ENCODE measurements around the gene COPS6. TPM values are rescaled to one million over a fixed set of nuclear protein-coding genes. Genes with fewer than 3 reads are reported as not detected.

Gene COPS6
- total and polyA plus RNA-seq, 7 donors: 58.4 to 91.3 (median 80.2) TPM

DNA sequence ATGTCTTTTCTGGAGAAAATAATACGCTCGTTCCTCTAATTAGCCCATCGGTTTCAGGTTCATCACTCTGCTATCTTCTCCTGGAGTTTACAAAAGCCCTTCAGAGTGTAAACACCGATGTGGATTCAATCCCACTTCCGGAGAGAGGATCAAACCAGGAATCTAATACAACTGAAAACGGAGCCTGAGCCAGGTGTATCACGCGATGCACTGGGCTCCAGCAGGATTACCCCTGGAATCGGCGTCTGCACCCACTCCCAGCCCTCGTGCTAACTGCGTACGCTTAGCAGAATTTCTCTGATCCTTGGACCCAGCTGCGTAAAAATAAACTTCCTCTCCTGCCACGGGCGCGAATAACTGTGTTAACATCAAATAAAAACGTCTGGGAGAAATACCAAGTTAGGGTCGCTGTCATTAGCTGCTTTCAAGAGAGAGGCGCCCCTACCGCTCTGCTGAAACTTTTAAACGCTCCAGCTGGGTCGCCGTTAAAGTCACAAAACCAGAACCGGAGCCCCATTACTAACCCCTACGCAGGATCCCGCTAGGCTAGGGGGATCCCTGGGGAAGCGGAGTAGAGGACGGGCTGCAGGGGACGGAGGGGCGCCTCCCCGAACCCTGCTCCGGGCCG is 7.7 kb upstream of the COPS6 start:
- Histone ChIP-seq H3K9me3 (no peaks in the 10 kb centered on the region), H3K36me3 (peaks cover 9 to 37% (median 18%) of the 10 kb centered on the region in 4 donors), H3K27me3 (no peaks in the 10 kb centered on the region), H3K27ac (peak overlapping the region; percentile 88 to 89 (median 89)), H3K4me1 (peaks cover 0 to 49% (median 42%) of the 10 kb centered on the region in 4 donors), H3K4me3 (peak overlapping the region; percentile 85 to 96 (median 89))
- WGBS, 2 donors: 1% methylated on average over 34 of the region's 34 CpGs
- TF ChIP-seq POLR2A (IDR thresholded peaks at IDR 0.05) (no peak), EP300 (IDR thresholded peaks at IDR 0.05) (no peak), POLR2AphosphoS5 (IDR thresholded peaks at IDR 0.05) (no peak)
- TF ChIP-seq, protein P1, sequence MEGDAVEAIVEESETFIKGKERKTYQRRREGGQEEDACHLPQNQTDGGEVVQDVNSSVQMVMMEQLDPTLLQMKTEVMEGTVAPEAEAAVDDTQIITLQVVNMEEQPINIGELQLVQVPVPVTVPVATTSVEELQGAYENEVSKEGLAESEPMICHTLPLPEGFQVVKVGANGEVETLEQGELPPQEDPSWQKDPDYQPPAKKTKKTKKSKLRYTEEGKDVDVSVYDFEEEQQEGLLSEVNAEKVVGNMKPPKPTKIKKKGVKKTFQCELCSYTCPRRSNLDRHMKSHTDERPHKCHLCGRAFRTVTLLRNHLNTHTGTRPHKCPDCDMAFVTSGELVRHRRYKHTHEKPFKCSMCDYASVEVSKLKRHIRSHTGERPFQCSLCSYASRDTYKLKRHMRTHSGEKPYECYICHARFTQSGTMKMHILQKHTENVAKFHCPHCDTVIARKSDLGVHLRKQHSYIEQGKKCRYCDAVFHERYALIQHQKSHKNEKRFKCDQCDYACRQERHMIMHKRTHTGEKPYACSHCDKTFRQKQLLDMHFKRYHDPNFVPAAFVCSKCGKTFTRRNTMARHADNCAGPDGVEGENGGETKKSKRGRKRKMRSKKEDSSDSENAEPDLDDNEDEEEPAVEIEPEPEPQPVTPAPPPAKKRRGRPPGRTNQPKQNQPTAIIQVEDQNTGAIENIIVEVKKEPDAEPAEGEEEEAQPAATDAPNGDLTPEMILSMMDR (IDR thresholded peaks at IDR 0.05): no peak
- no peak for DNase-seq
- intact Hi-C loops (cut with DNase I): loop anchor here (1.0 to 10.0 kb wide), 5 partner anchors 14 to 166 kb away; partner anchors contain the start of genes TRIM4, ZKSCAN1 and ZSCAN21

DNA sequence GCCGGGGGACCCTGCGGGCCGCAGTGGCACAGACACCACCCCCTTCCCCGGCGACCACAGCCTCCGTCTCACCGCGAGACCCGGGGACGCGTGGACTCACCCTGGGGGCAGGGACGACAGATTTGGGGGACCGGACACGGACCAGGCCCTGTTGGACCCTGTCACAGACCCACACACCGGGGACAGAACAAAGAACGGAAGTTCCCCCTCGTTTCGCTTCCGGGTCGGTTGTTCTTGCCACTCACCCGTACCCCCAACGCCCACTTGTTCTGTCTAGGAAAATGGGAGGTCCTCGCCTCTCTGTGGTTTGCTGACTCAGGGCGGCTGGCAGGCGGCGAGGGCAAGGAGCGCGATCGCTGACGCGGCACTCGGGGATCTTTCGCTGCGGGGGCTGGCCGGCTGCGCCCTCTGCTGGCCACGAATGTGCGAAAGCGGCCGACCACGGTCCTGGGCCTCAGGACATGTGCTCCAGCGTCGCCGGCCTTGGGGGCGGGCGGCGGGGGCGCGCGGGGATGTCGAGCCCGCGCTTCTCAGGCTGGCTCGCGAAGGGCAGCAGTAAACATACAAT is 7.2 kb upstream of the COPS6 start, which contains the start of gene ZNF3:
Gene ZNF3, minus strand, starts transcription at position 189 of the 568 bp plus-strand sequence. CDS start 4,366 bp downstream, outside the sequence.
- Histone ChIP-seq H3K9me3 (no peaks in the 10 kb centered on the region), H3K27me3 (no peaks in the 10 kb centered on the region), H3K36me3 (peaks cover 3 to 31% (median 12%) of the 10 kb centered on the region in 4 donors), H3K4me1 (peaks cover 0 to 55% (median 48%) of the 10 kb centered on the region in 4 donors), H3K27ac (peak within 1 kb of the TSS; percentile 88 to 89 (median 89)), H3K4me3 (peak within 1 kb of the TSS; percentile 85 to 96 (median 89))
- TF ChIP-seq, protein P1 (IDR thresholded peaks at IDR 0.05): peak; percentile 80 to 93 (median 91)
- TF ChIP-seq POLR2AphosphoS5 (IDR thresholded peaks at IDR 0.05) (peak; percentile 66 to 95 (median 89)), EP300 (IDR thresholded peaks at IDR 0.05) (peak in 2 of 4 donors; percentile 46 to 62), POLR2A (IDR thresholded peaks at IDR 0.05) (peak; percentile 57 to 70)
- intact Hi-C loops (cut with DNase I): loop anchor here (1.0 to 10.0 kb wide), 5 partner anchors 15 to 167 kb away; partner anchors contain the start of genes TRIM4, ZKSCAN1 and ZSCAN21
- DNase-seq: peak; percentile 99
- 0 to 1% methylated on average over 55 of the region's 55 CpGs for WGBS, 2 donors

DNA sequence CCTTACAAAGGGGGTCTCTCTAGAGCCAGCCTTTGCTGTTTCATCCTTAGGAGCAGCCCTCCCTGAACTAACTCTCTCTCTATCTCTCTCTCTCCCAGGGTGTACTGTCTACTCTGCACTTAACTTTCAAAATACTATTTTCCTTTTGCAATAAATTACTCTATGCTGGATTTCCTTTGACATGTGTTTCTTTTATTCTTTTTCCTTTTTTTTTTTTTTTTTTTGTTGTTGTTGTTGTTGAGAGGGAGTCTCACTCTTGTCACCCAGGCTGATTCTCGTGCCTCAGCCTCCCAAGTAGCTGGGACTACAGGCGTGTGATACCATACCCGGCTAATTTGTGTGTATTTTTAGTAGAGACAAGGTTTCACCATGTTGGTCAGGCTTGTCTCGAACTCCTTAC is 5.8 kb upstream of the COPS6 start:
- intact Hi-C loops (cut with DNase I): loop anchor here (10.0 kb wide), 1 partner anchor 168 kb away; the partner anchor contains the start of gene TRIM4
- Histone ChIP-seq H3K9me3 (no peaks in the 10 kb centered on the region), H3K4me1 (peaks cover 0 to 66% (median 58%) of the 10 kb centered on the region in 4 donors), H3K36me3 (peaks cover 0 to 17% (median 4%) of the 10 kb centered on the region in 4 donors), H3K27me3 (no peaks in the 10 kb centered on the region), H3K27ac (peak overlapping the region; percentile 88 to 89 (median 89)), H3K4me3 (no peak overlapping the region)
- WGBS, 2 donors: 64 to 70% methylated on average over 4 of the region's 4 CpGs
- DNase-seq: no peak
- TF ChIP-seq POLR2AphosphoS5 (IDR thresholded peaks at IDR 0.05) (no peak), EP300 (IDR thresholded peaks at IDR 0.05) (no peak), POLR2A (IDR thresholded peaks at IDR 0.05) (no peak)
- TF ChIP-seq, protein P1 (IDR thresholded peaks at IDR 0.05): no peak

DNA sequence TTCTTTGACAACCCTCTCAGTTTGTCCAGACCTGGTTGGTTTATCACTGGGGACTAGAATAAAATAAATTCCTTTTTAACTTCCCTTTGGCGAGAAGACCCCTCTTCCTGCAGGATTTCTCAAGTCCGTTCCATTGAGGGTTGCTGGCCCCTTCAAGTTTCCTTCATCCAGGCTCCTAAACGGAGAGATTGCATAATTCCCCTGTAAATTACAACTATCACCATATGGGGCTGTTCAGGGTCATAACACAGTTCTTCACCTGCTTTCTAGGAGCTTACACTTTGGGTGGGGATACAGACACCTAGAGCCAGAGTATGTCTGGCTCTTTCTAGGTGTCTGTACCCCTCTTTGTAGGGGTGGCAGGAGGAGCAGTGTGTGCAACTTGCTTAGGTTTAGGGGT is 3.3 kb upstream of the COPS6 start:
- intact Hi-C loops (cut with DNase I): loop anchor here (10.0 kb wide), 1 partner anchor 171 kb away; the partner anchor contains the start of gene TRIM4
- no peak for DNase-seq
- Histone ChIP-seq H3K27ac (peak overlapping the region in 3 of 4 donors; percentile 87 to 94 (median 89)), H3K36me3 (peaks cover 0 to 7% (median 3%) of the 10 kb centered on the region in 4 donors), H3K4me3 (no peak overlapping the region), H3K4me1 (peaks cover 0 to 62% (median 59%) of the 10 kb centered on the region in 4 donors), H3K9me3 (no peaks in the 10 kb centered on the region), H3K27me3 (no peaks in the 10 kb centered on the region)
- no peak for TF ChIP-seq POLR2A (IDR thresholded peaks at IDR 0.05)
- TF ChIP-seq EP300 (IDR thresholded peaks at IDR 0.05): no peak
- TF ChIP-seq, protein P1 (IDR thresholded peaks at IDR 0.05): no peak
- TF ChIP-seq POLR2AphosphoS5 (IDR thresholded peaks at IDR 0.05): no peak
- WGBS, 2 donors: 62 to 68% methylated on average over 3 of the region's 3 CpGs
